ENCODE results near the gene PRSS22. TPM values are rescaled to one million over a fixed set of nuclear protein-coding genes. Genes with fewer than 3 reads are reported as not detected.

The PRSS22 gene
- total RNA-seq, 1 experiment from 2014 or later, result 36.9 TPM

DNA sequence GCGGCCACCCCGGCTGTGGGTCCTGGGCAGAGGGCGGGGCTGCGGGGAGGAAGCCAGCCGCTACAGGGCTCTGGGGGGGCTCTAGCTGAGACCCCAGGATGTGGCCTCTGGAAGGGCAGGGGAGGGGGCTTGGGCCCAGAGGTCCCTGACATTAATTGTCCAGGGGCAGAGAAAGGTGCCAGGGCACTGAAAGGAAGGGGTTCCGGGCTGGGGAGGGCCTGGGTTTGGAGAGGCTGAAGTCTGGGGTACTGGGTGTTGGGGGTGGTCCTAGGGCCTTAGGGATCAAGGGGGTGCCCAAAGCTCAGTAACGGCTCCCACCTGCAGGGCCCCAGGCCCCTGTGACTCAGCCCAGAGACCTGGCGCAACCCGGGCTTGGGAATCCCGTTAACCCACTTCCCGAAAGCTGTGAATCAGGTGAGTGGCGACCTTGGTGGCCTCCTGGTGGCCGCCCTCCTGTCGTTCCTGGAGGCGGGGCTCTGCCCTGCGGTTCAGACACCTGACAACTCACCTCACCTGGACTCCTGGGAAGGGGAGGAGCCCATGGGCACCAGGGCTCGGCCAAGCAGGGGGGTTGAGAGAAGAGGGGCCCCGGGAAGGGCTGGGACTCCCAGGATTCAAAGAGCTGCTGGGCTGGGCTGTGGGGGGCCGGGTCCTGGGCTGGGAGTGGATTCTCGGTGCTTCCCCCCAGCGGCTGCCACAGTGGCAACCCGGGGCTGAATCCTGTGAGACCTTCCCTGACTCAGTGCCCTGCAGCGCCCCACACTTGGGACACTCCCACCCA lies 465 bp upstream of the PRSS22 start:
- peak overlapping the region; percentile 73 for H3K4me3 ChIP-seq (ENCODE audit: low read length)
- H2AFZ ChIP-seq (ENCODE audit: low read length), result no peak overlapping the region
- ChIA-PET CTCF (interaction anchor here (1.0 kb wide), 1 partner anchor 10 kb away, joined by 4 read pairs; no protein-coding TSS in a partner anchor), POLR2A (ENCODE audit: unreplicated experiment) (no interaction called here)
- BruUV-seq (replicated peaks), result no TSS peak
- H3K4me1 ChIP-seq (ENCODE audit: insufficient read depth, low read length), result peaks cover 29% of the 10 kb centered on the region
- intact Hi-C loops (cut with micrococcal nuclease), result no loop called here
- no peaks in the 10 kb centered on the region for H3K27me3 ChIP-seq (ENCODE audit: low read length)
- no peaks in the 10 kb centered on the region for H3F3A ChIP-seq (ENCODE audit: low read length, unreplicated experiment)
- TF ChIP-seq, protein P1, sequence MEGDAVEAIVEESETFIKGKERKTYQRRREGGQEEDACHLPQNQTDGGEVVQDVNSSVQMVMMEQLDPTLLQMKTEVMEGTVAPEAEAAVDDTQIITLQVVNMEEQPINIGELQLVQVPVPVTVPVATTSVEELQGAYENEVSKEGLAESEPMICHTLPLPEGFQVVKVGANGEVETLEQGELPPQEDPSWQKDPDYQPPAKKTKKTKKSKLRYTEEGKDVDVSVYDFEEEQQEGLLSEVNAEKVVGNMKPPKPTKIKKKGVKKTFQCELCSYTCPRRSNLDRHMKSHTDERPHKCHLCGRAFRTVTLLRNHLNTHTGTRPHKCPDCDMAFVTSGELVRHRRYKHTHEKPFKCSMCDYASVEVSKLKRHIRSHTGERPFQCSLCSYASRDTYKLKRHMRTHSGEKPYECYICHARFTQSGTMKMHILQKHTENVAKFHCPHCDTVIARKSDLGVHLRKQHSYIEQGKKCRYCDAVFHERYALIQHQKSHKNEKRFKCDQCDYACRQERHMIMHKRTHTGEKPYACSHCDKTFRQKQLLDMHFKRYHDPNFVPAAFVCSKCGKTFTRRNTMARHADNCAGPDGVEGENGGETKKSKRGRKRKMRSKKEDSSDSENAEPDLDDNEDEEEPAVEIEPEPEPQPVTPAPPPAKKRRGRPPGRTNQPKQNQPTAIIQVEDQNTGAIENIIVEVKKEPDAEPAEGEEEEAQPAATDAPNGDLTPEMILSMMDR (conservative IDR thresholded peaks at IDR 0.05; ENCODE audit: low read depth, low read length), result no peak; the same call in 1 of the 2 replicates
- TF ChIP-seq EZH2 (IDR thresholded peaks at IDR 0.05; ENCODE audit: low read length, unreplicated experiment), result no peak
- no peak for TF ChIP-seq EZH2phosphoT487 (IDR thresholded peaks at IDR 0.05; ENCODE audit: borderline replicate concordance, low read length)
- H3K9me2 ChIP-seq (replicated peaks; ENCODE audit: low read length), result no peaks in the 10 kb centered on the region
- H3K27ac ChIP-seq (ENCODE audit: low read length), result peak overlapping the region; percentile 96
- ATAC-seq, result peak; percentile 68
- peak; percentile 87 for DNase-seq
- no peaks in the 10 kb centered on the region for H3K9me3 ChIP-seq (ENCODE audit: low read length)
- peak overlapping the region; percentile 92 for H3K4me2 ChIP-seq (ENCODE audit: low read length)
- peak overlapping the region; percentile 92 for H3K9ac ChIP-seq (ENCODE audit: low read length)
- H3K36me3 ChIP-seq (ENCODE audit: low read depth, low read length), result 0 out of 2 replicates have a peak, but pooled peaks cover 3% of the 10 kb centered on the region
- peaks cover 6% of the 10 kb centered on the region; the same call in 1 of the 2 replicates for H3K79me2 ChIP-seq (ENCODE audit: low read length)
- H4K20me1 ChIP-seq (ENCODE audit: low read length), result no peaks in the 10 kb centered on the region

DNA sequence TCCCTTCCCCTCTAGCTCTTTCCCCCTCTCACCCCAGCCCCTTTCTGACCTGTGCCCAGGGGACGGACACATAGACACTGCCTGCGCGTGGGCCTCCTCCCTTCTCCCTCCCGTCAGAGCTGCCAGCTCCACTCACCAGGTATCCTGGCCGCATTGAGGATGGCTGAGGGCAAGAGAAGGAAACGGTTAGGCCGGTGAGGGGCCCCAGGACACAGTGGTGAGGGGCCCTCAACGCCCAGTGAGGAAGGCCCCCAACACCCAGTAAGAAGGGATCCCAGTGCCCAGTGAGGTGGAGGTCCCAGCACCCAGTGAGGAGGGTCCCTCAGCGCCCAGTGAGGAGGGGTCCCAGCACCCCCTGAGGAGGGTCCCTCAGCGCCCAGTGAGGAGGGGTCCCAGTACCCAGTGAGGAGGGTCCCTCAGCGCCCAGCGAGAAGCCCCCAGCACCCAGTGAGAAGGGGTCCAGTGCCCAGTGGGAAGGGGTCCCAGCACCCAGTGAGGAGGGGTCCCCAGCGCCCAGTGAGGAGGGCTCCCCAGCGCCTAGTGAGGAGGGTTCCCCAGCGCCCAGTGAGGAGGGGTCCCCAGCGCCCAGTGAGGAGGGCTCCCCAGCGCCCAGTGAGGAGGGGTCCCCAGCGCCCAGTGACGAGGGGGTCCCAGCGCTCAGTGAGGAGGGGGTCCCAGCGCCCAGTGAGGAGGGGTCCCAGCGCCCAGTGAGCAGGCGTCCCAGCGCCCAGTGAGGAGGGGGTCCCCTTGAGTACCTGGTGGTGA lies 1.1 kb downstream of the PRSS22 start:
- Histone ChIP-seq H3K36me3 (ENCODE audit: low read depth, low read length) (0 out of 2 replicates have a peak, but pooled peaks cover 3% of the 10 kb centered on the region), H3K27ac (ENCODE audit: low read length) (peak overlapping the region; percentile 96), H3K4me2 (ENCODE audit: low read length) (peak overlapping the region; percentile 92), H3K79me2 (ENCODE audit: low read length) (peaks cover 6% of the 10 kb centered on the region; the same call in 1 of the 2 replicates), H3K9ac (ENCODE audit: low read length) (peak overlapping the region; percentile 92), H3F3A (ENCODE audit: low read length, unreplicated experiment) (no peaks in the 10 kb centered on the region), H2AFZ (ENCODE audit: low read length) (no peak overlapping the region), H3K27me3 (ENCODE audit: low read length) (no peaks in the 10 kb centered on the region), H3K9me2 (replicated peaks; ENCODE audit: low read length) (no peaks in the 10 kb centered on the region), H4K20me1 (ENCODE audit: low read length) (no peaks in the 10 kb centered on the region), H3K9me3 (ENCODE audit: low read length) (no peaks in the 10 kb centered on the region), H3K4me3 (ENCODE audit: low read length) (peak overlapping the region; percentile 73), H3K4me1 (ENCODE audit: insufficient read depth, low read length) (peaks cover 29% of the 10 kb centered on the region)
- BruUV-seq (replicated peaks), result no TSS peak
- DNase-seq (no peak), ATAC-seq (no peak)
- CTCF ChIA-PET, result interaction anchor here (0.9 kb wide), 1 partner anchor 26 kb away, joined by 3 read pairs; no protein-coding TSS in a partner anchor
- TF ChIP-seq EZH2phosphoT487 (IDR thresholded peaks at IDR 0.05; ENCODE audit: borderline replicate concordance, low read length) (no peak), EZH2 (IDR thresholded peaks at IDR 0.05; ENCODE audit: low read length, unreplicated experiment) (no peak)
- TF ChIP-seq, protein P1 (conservative IDR thresholded peaks at IDR 0.05; ENCODE audit: low read depth, low read length), result no peak
- POLR2A ChIA-PET (ENCODE audit: unreplicated experiment), result interaction anchor here (0.6 kb wide), 1 partner anchor 153 kb away, joined by 3 read pairs; no protein-coding TSS in a partner anchor
- intact Hi-C loops (cut with micrococcal nuclease), result no loop called here
